Neural progenitor cell (in vitro differentiated cells): Measurements from ENCODE around the gene ERICH6B. TPM values are rescaled to one million over a fixed set of nuclear protein-coding genes. Genes with fewer than 3 reads are reported as not detected.

ENCODE experiments used
- DNase-seq: peaks from one replicate; pipeline ENCODE4 v3.0.0-alpha.2; 2016; ENCODE audit warnings: low spot score
- H2AFZ ChIP-seq: fragments of 200-600 bp; sonication (generic); replicated peaks from 2 replicates; pipeline ENCODE4 v1.6.1; 2016; ENCODE audit warnings: antibody characterized with exemption
- H3F3A ChIP-seq: fragments of 200-600 bp; sonication (generic); 2 replicates; pipeline ENCODE4 v1.6.1; 2016; ENCODE audit warnings: antibody characterized with exemption, low read depth
- H3K27ac ChIP-seq: fragments of 200-600 bp; sonication (generic); 2 replicates; pipeline ENCODE4 v1.5.1; 2016; ENCODE audit warnings: mild to moderate bottlenecking
- H3K27me3 ChIP-seq: fragments of 200-600 bp; sonication (generic); 2 replicates; pipeline ENCODE4 v1.6.1; 2016; ENCODE audit warnings: mild to moderate bottlenecking, moderate library complexity
- H3K36me3 ChIP-seq: fragments of 200-600 bp; sonication (generic); 2 replicates; pipeline ENCODE4 v1.5.1; 2016
- H3K4me1 ChIP-seq: fragments of 200-600 bp; sonication (generic); 2 replicates; pipeline ENCODE4 v1.6.1; 2016; ENCODE audit warnings: mixed run types
- H3K4me2 ChIP-seq: fragments of 200-600 bp; sonication (generic); 2 replicates; pipeline ENCODE4 v1.6.1; 2016
- H3K4me3 ChIP-seq: fragments of 200-600 bp; sonication (generic); 2 replicates; pipeline ENCODE4 v1.5.1; 2016
- H3K79me2 ChIP-seq: fragments of 200-600 bp; sonication (generic); 2 replicates; pipeline ENCODE4 v1.6.1; 2016; ENCODE audit warnings: low read depth
- H3K9ac ChIP-seq: fragments of 200-600 bp; sonication (generic); 2 replicates; pipeline ENCODE4 v1.6.1; 2016
- H3K9me3 ChIP-seq: fragments of 200-600 bp; sonication (generic); 2 replicates; pipeline ENCODE4 v1.5.1; 2016; ENCODE audit warnings: low read depth
- H4K20me1 ChIP-seq: fragments of 200-600 bp; sonication (generic); 2 replicates; pipeline ENCODE4 v1.6.1; 2016; ENCODE audit warnings: low read depth
- H3K27ac Mint-ChIP-seq: 3 replicates; pipeline ENCODE4 v1.8.0; 2021; ENCODE audit warnings: mixed read lengths
- H3K27me3 Mint-ChIP-seq: 2 replicates; pipeline ENCODE4 v1.8.0; 2022; ENCODE audit warnings: low read depth, mild to moderate bottlenecking, inconsistent platforms, moderate library complexity, mixed read lengths; ENCODE audit not compliant: insufficient read depth
- H3K36me3 Mint-ChIP-seq: 3 replicates; pipeline ENCODE4 v1.8.0; 2021; ENCODE audit warnings: mixed read lengths
- H3K4me1 Mint-ChIP-seq: 3 replicates; pipeline ENCODE4 v1.8.0; 2021; ENCODE audit warnings: mixed read lengths
- H3K4me3 Mint-ChIP-seq: 3 replicates; pipeline ENCODE4 v1.8.0; 2021; ENCODE audit warnings: mild to moderate bottlenecking, moderate library complexity, mixed read lengths
- H3K9me3 Mint-ChIP-seq: 3 replicates; pipeline ENCODE4 v1.8.0; 2020; ENCODE audit warnings: mixed read lengths
- CTCF ChIP-seq: fragments of 200-600 bp; sonication (generic); IDR thresholded peaks from 2 replicates; pipeline ENCODE4 v1.5.1; 2017; ENCODE audit warnings: antibody characterized with exemption, mild to moderate bottlenecking
- EZH2 ChIP-seq: fragments of 200-600 bp; sonication (generic); IDR thresholded peaks from 2 replicates; pipeline ENCODE4 v1.6.1; 2017; ENCODE audit warnings: antibody characterized with exemption, mild to moderate bottlenecking, moderate library complexity
- EZH2phosphoT487 ChIP-seq: fragments of 200-600 bp; sonication (generic); IDR thresholded peaks from 2 replicates; pipeline ENCODE4 v1.6.1; 2017; ENCODE audit warnings: antibody characterized with exemption
- total RNA-seq: library from RNA; depleted of rRNA; stranded (reverse); fragments of >200 nt; gene quantifications from 2 replicates; pipeline ENCODE4 v1.2.3, GENCODE V29; 2015; ENCODE audit warnings: low replicate concordance

Gene ERICH6B
- total RNA-seq, 1 donor from 2014 or later: not detected

- peak; percentile 27 for DNase-seq
- H3K9me3 Mint-ChIP-seq: peaks cover 29% of the 10 kb centered on the region
- peaks cover 16% of the 10 kb centered on the region for H3K4me1 ChIP-seq
- H3K27me3 ChIP-seq: peaks cover 23% of the 10 kb centered on the region
- no peaks in the 10 kb centered on the region for H3F3A ChIP-seq
- H2AFZ ChIP-seq: no peak overlapping the region
- no peaks in the 10 kb centered on the region for H3K36me3 Mint-ChIP-seq
- H3K4me2 ChIP-seq: peak overlapping the region; percentile 51
- no peak overlapping the region for H3K4me3 ChIP-seq
- peaks cover 7% of the 10 kb centered on the region for H3K27me3 Mint-ChIP-seq
- H3K27ac Mint-ChIP-seq: no peak overlapping the region
- TF ChIP-seq EZH2phosphoT487 (no peak), EZH2 (no peak), CTCF (no peak)
- H3K9me3 ChIP-seq: no peaks in the 10 kb centered on the region
- peaks cover 9% of the 10 kb centered on the region for H3K4me1 Mint-ChIP-seq
- H3K27ac ChIP-seq: no peak overlapping the region
- H4K20me1 ChIP-seq: no peaks in the 10 kb centered on the region
- H3K36me3 ChIP-seq: no peaks in the 10 kb centered on the region
- no peak overlapping the region for H3K4me3 Mint-ChIP-seq
- no peak overlapping the region for H3K9ac ChIP-seq
- H3K79me2 ChIP-seq: no peaks in the 10 kb centered on the region
These were observed 6.4 kb upstream of the ERICH6B start for GRCh38 chr13:45621950-45622349.

GRCh38 chr13:45607931-45608330 is 7.6 kb downstream of the ERICH6B start:
- Histone ChIP-seq H3K4me2 (no peak overlapping the region), H3K27ac (no peak overlapping the region), H3K4me1 (peaks cover 4% of the 10 kb centered on the region), H3K9me3 (no peaks in the 10 kb centered on the region), H3K27me3 (peaks cover 4% of the 10 kb centered on the region), H3K79me2 (no peaks in the 10 kb centered on the region), H3K4me3 (no peak overlapping the region), H2AFZ (no peak overlapping the region), H3K36me3 (no peaks in the 10 kb centered on the region), H3K9ac (no peak overlapping the region), H3F3A (no peaks in the 10 kb centered on the region), H4K20me1 (no peaks in the 10 kb centered on the region)
- peaks cover 12% of the 10 kb centered on the region for H3K27me3 Mint-ChIP-seq
- no peak overlapping the region for H3K27ac Mint-ChIP-seq
- H3K36me3 Mint-ChIP-seq: no peaks in the 10 kb centered on the region
- no peak overlapping the region for H3K4me3 Mint-ChIP-seq
- peaks cover 25% of the 10 kb centered on the region for H3K4me1 Mint-ChIP-seq
- DNase-seq: no peak
- TF ChIP-seq EZH2 (no peak), EZH2phosphoT487 (no peak), CTCF (no peak)
- H3K9me3 Mint-ChIP-seq: peaks cover 4% of the 10 kb centered on the region

- Histone ChIP-seq H3K9ac (no peak overlapping the region), H2AFZ (no peak overlapping the region)
These were observed 10.6 kb downstream of the ERICH6B start for GRCh38 chr13:45604892-45605291.

More at GRCh38 chr13:45604892-45605291, 10.6 kb downstream of the ERICH6B start:
- Histone ChIP-seq H3K27me3 (no peaks in the 10 kb centered on the region), H3K4me1 (no peaks in the 10 kb centered on the region), H3K27ac (no peak overlapping the region), H4K20me1 (no peaks in the 10 kb centered on the region), H3F3A (no peaks in the 10 kb centered on the region), H3K79me2 (no peaks in the 10 kb centered on the region), H3K36me3 (no peaks in the 10 kb centered on the region), H3K4me2 (no peak overlapping the region), H3K4me3 (no peak overlapping the region), H3K9me3 (no peaks in the 10 kb centered on the region)
- Mint-ChIP-seq H3K27ac (no peak overlapping the region), H3K4me1 (peaks cover 13% of the 10 kb centered on the region), H3K27me3 (peaks cover 20% of the 10 kb centered on the region), H3K4me3 (no peak overlapping the region), H3K36me3 (no peaks in the 10 kb centered on the region), H3K9me3 (peaks cover 4% of the 10 kb centered on the region)
- TF ChIP-seq CTCF: no peak
- no peak for DNase-seq
